Measurements from ENCODE around the gene ADAMTS7.

ADAMTS7 gene

DNA sequence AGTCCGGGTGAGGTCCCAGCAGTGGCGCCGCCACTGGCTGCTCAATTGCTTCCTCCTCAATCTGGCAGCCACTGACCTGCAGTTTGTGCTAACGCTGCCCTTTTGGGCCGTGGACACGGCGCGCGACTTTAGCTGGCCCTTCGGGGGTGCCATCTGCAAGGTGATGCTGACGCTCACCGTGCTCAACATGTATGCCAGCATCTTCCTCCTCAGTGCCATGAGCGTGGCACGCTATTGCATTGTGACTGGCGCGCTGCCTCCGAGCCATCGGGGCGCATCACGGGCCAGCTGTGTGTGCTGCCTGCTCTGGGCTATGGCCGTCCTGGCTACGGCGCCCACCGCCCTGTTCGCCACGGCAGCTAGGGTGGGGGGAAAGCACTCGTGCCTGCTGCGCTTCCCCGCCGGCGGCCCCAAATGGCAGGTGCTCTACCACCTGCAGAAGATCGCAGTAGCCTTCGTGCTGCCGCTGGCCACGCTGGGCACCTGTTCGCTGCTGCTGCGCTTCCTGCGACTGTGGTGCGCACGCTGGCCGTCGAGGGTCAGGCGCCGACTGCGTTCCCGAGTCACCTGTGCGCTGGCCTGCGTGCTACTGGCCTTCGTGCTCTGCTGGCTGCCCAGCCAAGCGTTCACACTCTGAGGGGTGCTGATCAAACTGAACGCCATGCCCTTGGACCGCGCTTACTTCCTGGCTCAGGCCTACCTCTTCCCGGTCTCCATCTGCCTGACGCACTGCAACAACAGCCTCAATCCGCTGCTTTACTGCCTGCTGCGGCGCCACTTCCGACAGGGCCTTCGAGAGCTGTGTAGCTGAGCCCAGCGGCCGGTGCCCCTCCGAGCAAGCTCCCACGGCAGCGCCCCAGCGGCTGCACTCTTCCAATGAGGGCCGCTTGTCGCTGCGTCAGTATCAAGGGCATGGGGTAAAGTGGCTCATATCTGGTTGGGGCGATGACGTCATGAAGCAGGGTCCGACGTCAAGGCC is 20.3 kb upstream of the ADAMTS7 start:
- no peaks in the 10 kb centered on the region for H3K4me1 ChIP-seq (ENCODE audit: low read depth, poor library complexity, severe bottlenecking)
- TF ChIP-seq, protein P1, sequence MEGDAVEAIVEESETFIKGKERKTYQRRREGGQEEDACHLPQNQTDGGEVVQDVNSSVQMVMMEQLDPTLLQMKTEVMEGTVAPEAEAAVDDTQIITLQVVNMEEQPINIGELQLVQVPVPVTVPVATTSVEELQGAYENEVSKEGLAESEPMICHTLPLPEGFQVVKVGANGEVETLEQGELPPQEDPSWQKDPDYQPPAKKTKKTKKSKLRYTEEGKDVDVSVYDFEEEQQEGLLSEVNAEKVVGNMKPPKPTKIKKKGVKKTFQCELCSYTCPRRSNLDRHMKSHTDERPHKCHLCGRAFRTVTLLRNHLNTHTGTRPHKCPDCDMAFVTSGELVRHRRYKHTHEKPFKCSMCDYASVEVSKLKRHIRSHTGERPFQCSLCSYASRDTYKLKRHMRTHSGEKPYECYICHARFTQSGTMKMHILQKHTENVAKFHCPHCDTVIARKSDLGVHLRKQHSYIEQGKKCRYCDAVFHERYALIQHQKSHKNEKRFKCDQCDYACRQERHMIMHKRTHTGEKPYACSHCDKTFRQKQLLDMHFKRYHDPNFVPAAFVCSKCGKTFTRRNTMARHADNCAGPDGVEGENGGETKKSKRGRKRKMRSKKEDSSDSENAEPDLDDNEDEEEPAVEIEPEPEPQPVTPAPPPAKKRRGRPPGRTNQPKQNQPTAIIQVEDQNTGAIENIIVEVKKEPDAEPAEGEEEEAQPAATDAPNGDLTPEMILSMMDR (conservative IDR thresholded peaks at IDR 0.05; ENCODE audit: low read depth, low read length), result no peak
- H3K79me2 ChIP-seq (ENCODE audit: insufficient read depth, low read depth), result no peaks in the 10 kb centered on the region
- no peak overlapping the region for H3K4me2 ChIP-seq
- H3K27me3 ChIP-seq (ENCODE audit: insufficient read depth, low read depth), result no peaks in the 10 kb centered on the region
- no peaks in the 10 kb centered on the region for H4K20me1 ChIP-seq (ENCODE audit: insufficient read depth)
- no peak overlapping the region for H3K4me3 ChIP-seq (IDR thresholded peaks at IDR 0.05; ENCODE audit: insufficient read depth, low read depth, low read length)
- no peak overlapping the region for H2AFZ ChIP-seq (ENCODE audit: low read depth)
- H3K36me3 ChIP-seq (ENCODE audit: insufficient read depth), result no peaks in the 10 kb centered on the region
- no peak overlapping the region for H3K9ac ChIP-seq
- no peak overlapping the region for H3K27ac ChIP-seq

DNA sequence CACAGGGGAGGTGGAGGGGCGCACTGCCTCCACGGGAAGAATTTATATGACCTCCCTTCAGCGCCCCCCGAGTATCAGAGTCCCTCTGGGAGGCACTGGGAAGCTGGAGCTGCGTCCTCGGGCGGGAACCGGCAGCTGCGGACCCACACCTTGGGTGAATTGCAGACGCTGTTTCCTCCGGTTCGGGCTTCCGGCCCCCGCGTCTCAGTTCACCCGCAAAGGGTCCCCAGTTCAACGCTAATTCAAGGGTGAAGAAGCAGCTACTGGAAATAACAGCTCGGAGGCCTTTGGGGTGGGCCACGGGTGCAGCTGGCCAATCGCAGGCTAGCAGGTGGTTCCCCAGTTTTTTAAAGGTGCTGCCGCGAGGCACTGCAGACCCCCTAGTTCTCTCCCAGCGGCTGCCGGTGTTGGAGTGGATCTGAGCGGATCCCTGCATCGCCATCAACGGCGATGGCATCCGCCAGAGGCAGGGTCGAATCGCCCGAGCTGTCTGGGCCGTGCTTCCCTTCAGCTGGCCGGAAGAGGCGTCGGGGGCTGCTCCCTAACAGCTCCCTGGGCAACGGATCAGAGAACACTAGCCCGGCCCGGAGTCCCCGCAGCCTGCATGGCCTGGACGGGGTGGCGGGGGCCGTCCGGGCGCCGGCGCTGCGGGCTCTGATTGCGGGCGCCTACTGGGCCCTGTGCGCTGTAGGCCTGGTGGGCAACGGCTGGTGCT is 19.4 kb upstream of the ADAMTS7 start:
- Histone ChIP-seq H3K4me1 (ENCODE audit: low read depth, poor library complexity, severe bottlenecking) (no peaks in the 10 kb centered on the region), H3K4me3 (IDR thresholded peaks at IDR 0.05; ENCODE audit: insufficient read depth, low read depth, low read length) (no peak overlapping the region), H3K9ac (no peak overlapping the region), H3K79me2 (ENCODE audit: insufficient read depth, low read depth) (no peaks in the 10 kb centered on the region), H3K27ac (no peak overlapping the region), H3K27me3 (ENCODE audit: insufficient read depth, low read depth) (no peaks in the 10 kb centered on the region), H3K36me3 (ENCODE audit: insufficient read depth) (no peaks in the 10 kb centered on the region), H3K4me2 (no peak overlapping the region), H2AFZ (ENCODE audit: low read depth) (no peak overlapping the region), H4K20me1 (ENCODE audit: insufficient read depth) (no peaks in the 10 kb centered on the region)
- TF ChIP-seq, protein P1 (conservative IDR thresholded peaks at IDR 0.05; ENCODE audit: low read depth, low read length), result no peak

DNA sequence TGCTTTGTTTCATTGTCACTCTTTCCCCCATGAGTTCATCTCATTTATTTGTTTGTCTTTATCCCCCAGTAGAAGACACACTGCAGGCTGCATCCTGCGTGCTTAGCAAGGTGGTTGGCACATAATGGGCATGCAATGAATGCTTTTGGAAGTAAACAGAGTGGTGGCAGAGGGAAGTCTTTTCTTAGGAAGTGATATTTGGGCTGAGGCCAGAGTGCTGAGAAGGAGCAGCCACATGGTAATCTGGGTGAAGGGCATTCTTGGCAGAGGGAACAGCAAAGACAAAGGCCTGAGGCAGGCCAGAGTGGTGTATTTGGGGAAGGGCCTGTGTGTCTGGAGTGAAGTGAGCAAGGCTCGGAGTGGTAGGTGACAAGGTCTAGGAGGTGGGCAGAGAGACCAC is 17.7 kb upstream of the ADAMTS7 start:
- Histone ChIP-seq H3K4me1 (ENCODE audit: low read depth, poor library complexity, severe bottlenecking) (no peaks in the 10 kb centered on the region), H3K36me3 (ENCODE audit: insufficient read depth) (no peaks in the 10 kb centered on the region), H3K27ac (no peak overlapping the region), H3K4me3 (IDR thresholded peaks at IDR 0.05; ENCODE audit: insufficient read depth, low read depth, low read length) (no peak overlapping the region), H3K79me2 (ENCODE audit: insufficient read depth, low read depth) (no peaks in the 10 kb centered on the region), H2AFZ (ENCODE audit: low read depth) (no peak overlapping the region), H4K20me1 (ENCODE audit: insufficient read depth) (no peaks in the 10 kb centered on the region), H3K4me2 (no peak overlapping the region), H3K27me3 (ENCODE audit: insufficient read depth, low read depth) (no peaks in the 10 kb centered on the region), H3K9ac (no peak overlapping the region)
- TF ChIP-seq, protein P1 (conservative IDR thresholded peaks at IDR 0.05; ENCODE audit: low read depth, low read length), result no peak

DNA sequence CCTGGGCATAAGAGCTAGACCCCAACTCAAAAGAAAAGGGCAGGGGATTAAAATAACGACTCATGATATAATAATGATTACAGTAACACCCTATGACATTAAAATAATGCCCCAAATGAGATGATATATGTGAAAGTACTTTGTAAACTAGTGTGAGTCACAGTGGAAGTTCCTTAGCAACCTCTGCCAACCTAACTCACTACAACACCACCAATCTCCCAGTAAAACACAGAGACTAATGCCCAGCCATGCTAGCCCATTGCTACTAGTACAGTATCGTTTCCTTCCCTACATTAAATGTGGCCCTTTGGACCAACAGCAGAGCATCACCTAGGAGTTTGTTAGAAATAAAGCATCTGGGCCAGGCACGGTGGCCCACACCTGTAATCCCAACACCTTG is 11.2 kb upstream of the ADAMTS7 start:
- TF ChIP-seq, protein P1 (conservative IDR thresholded peaks at IDR 0.05; ENCODE audit: low read depth, low read length), result no peak
- Histone ChIP-seq H3K9ac (no peak overlapping the region), H3K4me2 (no peak overlapping the region), H3K36me3 (ENCODE audit: insufficient read depth) (no peaks in the 10 kb centered on the region), H3K27ac (no peak overlapping the region), H3K4me1 (ENCODE audit: low read depth, poor library complexity, severe bottlenecking) (no peaks in the 10 kb centered on the region), H2AFZ (ENCODE audit: low read depth) (no peak overlapping the region), H3K4me3 (IDR thresholded peaks at IDR 0.05; ENCODE audit: insufficient read depth, low read depth, low read length) (no peak overlapping the region), H3K27me3 (ENCODE audit: insufficient read depth, low read depth) (no peaks in the 10 kb centered on the region), H4K20me1 (ENCODE audit: insufficient read depth) (no peaks in the 10 kb centered on the region), H3K79me2 (ENCODE audit: insufficient read depth, low read depth) (no peaks in the 10 kb centered on the region)

Data from KMS-11 (cell line).